Bone marrow (tissue), 2 donors: ENCODE results near the gene COL18A1.

Source experiments
- DNase-seq, 2 donors: peaks; one replicate each; lab custom pipeline; 2025; lab: John Stamatoyannopoulos, UW

The COL18A1 gene

DNA sequence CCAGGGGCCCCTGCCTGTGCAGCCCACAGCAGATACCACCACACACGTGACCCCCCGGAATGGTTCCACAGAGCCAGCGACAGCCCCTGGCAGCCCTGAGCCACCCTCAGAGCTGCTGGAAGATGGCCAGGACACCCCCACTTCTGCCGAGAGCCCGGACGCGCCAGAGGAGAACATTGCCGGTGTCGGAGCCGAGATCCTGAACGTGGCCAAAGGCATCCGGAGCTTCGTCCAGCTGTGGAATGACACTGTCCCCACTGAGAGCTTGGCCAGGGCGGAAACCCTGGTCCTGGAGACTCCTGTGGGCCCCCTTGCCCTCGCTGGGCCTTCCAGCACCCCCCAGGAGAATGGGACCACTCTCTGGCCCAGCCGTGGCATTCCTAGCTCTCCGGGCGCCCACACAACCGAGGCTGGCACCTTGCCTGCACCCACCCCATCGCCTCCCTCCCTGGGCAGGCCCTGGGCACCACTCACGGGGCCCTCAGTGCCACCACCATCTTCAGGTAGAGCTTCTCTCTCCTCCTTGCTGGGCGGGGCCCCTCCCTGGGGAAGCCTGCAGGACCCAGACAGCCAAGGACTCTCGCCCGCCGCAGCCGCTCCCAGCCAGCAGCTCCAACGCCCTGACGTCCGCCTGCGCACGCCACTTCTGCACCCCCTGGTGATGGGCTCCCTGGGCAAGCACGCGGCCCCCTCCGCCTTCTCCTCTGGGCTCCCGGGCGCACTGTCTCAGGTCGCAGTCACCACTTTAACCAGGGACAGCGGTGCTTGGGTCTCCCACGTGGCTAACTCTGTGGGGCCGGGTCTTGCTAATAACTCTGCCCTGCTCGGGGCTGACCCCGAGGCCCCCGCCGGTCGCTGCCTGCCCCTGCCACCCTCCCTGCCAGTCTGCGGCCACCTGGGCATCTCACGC lies 51.0 kb downstream of the COL18A1 start:
- DNase-seq, result no peak

DNA sequence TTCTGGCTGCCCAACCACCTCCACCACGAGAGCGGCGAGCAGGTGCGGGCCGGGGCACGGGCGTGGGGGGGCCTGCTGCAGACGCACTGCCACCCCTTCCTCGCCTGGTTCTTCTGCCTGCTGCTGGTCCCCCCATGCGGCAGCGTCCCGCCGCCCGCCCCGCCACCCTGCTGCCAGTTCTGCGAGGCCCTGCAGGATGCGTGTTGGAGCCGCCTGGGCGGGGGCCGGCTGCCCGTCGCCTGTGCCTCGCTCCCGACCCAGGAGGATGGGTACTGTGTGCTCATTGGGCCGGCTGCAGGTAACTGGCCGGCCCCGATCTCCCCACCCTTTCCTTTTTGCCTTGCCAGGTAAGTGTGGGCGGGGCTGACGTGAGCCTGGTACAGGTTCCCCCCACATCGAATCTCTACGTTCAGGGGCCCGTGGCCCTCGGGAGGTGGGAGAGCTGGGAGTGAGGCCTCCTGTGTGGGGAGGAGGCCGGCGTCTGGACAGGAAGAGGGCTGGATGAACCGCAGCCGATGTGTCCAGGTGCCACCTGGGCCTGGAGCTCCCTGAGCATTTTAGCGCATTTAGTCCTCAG lies 51.7 kb downstream of the COL18A1 start:
- no peak for DNase-seq

DNA sequence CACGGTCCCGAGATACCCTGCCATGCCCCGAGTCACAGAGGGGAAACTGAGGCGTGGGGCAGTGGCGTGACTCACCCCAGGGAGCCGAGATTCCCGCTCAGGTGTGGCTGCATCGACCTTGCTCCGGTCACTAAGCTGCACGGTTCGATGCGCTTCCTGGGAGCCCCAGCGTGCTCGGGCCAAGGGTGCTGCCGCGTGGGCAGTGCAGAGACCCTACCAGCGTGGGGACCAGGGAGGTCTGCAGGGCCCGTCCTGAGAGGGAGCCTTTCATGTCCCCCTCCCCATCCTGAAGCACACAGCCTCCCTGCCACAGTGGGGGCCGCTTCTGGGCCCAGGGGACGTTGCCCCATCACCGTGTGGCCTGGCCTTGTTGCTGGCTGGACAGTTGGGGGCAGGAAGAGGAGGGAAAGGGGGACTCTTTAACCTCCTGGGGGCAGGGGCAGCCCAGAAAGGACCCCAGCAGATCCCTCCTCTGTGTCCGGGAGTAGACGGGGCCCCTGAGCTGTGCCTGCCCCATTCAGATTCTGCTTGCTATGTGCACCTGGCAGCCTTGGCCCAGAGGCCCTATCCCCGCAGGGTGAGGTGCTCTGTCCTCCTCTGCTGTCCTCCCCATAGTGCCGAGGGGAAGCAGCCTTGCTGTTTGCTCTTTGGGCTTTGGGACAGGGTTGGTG lies 52.3 kb downstream of the COL18A1 start:
- no peak for DNase-seq

DNA sequence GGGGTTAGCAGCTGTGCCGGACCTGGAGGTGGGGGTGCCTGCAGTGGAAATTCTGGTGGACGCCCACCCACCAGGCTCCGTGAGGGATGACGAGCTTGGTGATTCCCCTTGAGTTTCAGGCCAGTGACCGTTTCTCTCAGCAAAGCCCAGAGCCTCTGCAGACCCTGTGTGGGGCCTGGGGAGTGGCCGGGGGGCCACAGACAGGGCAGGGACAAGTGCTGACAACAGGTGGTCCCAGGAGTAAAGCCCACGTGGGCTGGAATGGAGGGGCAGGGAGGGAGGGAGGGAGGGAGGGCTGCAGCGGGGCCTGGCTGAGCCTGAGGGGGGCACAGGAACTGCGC lies 52.8 kb downstream of the COL18A1 start:
- DNase-seq, result no peak

DNA sequence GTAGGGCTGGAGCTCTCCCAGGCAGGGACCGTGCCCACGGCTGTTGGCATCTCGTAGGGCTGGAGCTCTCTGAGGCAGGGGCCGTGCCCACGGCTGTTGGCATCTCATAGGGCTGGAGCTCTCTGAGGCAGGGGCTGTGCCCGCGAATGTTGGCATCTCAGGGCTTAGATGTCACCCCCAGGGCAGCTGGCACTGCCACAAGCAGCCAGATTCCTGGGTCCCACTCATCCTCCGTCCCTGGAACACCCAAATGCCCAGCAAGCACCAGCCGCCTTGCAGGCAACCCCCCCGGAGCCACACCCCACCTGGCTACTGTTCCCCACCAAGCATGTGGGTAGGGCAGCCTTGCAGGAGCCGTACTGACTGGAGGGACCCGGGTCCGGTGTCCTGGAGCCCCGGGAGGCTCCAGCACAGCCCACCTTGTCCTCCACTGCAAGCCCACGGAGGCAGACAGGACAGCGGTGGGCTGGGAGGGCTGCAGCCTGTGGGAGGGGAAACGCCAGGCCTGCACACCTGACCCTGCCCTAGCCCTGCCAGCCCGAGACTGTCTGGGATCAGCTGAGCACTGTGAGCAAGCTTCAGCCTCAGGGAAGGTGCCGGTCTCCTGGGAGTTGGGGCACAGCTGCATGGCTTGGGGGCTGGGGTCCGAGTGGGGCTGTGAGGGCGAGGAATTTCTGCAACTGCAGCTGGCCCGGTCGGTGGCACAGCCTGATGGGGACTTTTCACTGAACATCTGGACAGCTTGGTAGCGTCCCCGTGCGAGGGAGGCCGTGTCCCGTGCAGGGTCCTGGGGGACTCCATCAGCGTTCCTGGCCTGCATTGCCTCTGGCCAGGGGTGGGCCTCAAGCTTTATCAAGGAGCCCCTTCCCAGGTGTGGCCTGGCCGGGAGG lies 53.6 kb downstream of the COL18A1 start:
- DNase-seq, result no peak

DNA sequence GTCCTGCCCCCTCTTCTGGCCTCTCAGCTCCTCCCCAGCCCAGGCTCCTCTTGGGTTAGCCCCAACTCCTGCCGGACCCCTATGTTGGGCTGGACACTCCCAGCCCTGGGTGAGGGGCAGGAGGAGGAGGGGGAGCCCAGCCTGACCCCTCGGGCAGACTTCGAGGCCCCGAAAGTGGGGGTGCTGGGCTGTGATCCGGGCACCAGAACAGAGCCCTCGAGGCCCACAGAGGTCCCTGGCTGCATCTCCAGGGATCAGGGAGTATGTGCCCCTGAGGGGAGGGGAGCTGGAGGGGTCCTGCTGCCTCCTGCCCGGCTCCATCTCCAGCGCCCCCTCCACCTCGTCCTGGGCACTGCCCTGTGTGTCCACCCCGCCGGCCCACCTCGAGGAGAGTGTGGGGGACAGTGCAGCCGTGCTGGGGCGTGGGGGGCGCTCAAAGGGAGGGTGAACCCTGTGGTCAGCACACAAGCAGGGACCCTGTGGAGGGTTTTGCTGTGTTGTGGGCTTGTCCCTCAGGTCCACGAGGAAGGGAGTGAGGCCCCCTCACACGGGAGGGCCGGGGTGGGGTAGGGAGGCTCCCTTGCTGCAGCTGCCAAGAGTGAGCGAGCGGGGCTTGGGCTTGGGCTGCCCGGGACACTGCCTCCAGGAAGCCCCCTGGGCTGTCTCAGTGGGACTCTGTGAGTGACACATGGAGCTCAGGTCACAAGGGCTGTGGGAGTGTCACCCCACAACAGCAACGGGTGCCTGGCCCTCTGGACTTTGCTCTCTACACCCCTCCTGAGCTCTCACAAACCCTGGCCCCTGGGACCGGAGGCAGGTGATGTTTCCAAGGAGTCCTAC lies 54.4 kb downstream of the COL18A1 start:
- no peak for DNase-seq

DNA sequence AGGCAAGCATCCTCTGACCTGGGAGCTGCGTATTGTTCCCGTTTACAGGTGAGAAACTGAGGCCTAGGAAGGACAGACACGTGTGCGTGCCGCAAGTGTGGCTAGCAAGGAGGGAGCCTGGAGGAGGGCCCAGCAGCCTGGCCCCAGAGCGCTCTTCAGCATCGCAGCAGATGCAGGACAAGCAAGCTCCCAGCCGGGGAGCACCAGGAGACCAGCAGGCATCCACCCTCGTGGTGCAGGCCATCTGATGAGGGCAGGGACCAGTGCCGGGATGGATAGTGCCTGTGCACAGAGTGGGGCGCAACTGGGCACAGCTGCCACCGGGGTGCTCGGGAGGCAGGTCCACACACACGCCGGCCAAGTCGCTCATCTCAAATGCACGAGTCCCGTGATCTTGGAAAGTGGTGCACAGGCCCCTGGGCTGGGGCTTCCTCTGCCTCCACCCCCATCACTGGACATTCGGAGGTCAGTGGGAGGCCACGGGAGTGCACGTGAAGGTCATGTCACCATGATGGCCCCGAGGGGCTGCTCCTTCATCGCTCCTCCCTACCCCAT lies 55.1 kb downstream of the COL18A1 start:
- DNase-seq, result no peak

DNA sequence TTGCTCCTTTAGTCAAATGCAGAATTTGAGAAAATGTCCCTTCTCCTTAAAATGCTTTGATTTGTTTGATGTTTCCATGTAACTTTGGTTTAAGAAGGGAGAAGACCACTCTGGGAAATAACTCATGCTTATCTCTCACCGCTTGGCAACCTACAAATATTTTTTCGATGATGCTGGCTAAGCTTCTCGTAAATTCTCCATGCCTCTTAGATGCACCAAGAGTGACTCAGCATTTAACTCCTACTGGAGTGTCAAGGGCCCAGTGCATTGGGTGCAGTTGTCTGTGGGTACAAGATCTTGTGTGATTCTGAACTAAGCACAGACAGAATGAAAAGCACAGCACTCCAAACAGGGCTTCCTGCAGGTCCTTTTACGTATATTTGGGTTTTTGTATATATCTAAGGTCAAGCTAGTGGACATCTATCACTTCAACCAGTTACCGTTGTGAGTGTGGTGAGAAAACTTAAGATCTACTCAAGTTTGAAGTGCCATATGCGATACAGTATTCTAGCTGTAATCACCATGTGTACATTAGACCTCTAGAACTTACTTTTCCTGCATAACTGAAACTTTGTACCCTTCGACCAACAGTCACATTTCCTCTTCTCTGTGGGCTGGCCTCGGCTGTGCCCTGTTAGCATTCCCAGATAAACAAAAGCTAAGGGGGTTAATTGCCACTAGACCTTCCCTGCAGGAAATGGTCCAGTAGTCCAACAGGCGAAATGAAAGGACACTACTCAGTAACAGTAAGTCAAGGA lies 55.8 kb downstream of the COL18A1 start:
- no peak for DNase-seq

DNA sequence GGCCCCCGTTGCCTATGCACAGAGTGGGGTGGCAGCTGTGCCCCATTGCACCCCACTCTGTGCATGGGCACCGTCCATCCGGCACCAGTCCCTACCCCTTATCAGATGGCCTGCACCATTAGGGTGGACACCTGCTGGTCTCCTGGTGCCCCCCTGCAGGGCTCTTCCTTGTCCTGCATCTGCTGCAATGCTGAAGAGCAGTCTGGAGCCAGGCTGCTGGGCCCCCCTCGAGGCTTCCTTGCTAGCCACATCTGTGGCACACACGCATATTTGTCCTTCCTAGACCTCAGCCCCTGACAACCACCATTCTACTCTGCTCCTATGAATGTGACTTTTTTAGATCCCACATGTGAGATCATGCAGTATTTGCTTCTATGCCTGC lies 56.4 kb downstream of the COL18A1 start:
- DNase-seq, result no peak

DNA sequence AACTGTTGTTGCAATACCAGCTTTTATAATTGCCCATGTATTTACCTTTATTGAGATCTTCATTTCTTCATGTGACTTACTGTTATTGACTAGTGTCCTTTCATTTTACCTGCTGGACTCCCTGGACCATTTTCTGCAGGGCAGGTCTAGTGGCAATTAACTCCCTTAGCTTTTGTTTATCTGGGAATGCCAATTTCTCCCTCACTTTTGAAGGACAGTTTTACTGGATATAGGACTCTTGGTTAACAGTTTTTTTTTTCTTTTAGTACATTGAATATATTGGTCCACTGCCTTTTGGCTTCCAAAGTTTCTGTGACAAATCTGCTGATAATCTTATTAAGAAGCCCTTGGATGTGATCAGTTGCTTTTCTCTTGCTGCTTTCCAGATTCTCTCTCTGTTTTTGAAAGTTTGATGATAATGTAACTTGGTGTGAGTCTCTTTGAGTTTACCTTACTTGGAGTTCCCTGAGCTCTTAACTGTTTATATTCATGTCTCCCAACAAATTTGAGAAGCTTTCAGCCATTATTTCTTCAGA lies 56.9 kb downstream of the COL18A1 start:
- no peak for DNase-seq

DNA sequence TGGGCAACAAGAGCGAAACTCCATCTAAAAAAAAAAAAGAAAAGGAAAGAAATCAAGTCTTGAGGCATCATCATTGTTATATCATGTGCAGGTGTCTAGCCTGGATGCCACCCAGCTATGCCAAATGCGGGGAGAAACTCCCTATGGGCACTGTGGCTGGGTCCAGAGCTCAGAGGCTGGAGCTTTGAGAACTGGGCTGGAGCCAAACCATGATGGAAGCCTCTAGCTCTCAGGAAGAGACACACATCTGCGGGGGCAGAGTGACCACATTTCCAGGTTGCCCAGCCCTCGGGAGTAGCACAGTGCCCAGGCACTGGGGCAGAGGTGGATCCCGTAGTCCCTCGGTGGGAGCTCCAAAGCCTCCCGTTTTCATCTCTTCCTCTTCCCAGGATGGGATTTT lies 58.9 kb downstream of the COL18A1 start:
- no peak for DNase-seq

DNA sequence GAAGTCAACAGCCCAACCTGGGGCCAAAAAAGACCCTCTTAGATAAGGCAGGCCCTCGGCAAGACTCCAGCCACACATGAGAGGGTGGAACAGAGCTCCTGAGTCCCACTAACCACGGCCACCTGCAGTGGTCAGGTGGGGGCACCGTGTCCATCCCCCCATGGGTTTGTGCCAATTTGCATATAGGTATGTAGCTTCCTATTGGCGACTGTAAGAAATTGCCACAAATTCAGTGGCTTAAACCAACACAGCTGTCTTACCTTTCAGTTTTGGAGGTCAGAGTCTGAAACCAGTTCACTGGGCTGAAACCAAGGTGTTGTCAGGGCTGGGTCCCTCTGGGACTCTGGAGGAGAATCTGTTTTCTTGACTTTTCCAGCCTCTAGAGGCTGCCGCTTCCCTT lies 59.3 kb downstream of the COL18A1 start:
- DNase-seq, result no peak

DNA sequence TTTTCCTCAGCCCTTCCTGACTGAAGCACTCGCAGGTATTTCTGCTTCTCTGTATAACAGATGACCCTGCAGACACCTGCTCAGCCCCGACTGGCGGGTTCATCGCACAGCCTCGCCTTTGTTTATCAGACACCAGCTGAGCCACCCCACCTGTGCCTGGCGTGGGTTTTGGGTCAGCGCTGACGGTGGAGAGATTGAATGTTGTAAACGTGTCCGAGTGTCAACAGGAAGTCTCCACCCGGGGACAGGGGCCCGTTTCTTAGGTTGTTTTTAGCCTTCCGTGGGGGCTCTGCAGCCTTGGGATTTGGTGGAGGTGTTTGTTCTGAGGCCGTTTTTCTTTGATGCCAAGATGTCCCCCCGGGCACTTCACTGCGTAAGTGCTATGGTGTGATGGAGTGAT lies 60.1 kb downstream of the COL18A1 start:
- DNase-seq, result no peak

DNA sequence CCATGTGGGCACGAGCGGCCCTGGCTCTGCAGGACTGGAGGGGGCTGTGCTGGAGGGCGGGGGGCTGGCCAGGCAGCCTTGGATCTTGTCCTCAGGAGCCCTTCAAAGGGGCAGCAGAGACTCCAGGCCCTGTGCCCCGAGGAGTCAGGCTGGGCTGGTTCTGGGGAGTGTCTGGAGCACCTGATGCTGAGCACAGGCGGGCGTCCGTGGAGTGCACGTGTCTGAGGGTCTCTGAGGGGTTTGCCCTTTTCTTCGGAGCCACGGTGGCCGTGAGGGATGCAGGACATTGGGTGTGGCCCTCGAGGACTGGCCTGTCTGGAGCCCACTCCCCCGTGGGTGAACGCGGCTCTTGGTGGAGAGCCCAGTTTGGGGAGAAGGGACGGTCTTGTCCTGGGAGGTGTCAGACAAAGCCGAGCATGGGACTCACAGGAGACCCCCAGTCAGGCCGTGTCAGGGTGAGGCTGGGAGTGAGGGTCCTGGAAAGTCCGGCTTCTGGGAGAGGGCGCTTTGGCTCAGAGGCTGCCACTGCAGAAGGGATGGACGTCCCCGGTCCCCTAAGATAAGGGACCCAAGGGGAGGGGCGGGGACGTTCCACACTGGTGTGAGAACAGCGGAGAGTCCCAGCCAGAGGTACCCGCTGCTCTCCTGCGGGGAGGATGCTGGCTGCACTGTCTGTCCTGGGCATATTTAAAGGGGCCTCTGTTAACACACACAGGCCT lies 60.8 kb downstream of the COL18A1 start:
- no peak for DNase-seq

DNA sequence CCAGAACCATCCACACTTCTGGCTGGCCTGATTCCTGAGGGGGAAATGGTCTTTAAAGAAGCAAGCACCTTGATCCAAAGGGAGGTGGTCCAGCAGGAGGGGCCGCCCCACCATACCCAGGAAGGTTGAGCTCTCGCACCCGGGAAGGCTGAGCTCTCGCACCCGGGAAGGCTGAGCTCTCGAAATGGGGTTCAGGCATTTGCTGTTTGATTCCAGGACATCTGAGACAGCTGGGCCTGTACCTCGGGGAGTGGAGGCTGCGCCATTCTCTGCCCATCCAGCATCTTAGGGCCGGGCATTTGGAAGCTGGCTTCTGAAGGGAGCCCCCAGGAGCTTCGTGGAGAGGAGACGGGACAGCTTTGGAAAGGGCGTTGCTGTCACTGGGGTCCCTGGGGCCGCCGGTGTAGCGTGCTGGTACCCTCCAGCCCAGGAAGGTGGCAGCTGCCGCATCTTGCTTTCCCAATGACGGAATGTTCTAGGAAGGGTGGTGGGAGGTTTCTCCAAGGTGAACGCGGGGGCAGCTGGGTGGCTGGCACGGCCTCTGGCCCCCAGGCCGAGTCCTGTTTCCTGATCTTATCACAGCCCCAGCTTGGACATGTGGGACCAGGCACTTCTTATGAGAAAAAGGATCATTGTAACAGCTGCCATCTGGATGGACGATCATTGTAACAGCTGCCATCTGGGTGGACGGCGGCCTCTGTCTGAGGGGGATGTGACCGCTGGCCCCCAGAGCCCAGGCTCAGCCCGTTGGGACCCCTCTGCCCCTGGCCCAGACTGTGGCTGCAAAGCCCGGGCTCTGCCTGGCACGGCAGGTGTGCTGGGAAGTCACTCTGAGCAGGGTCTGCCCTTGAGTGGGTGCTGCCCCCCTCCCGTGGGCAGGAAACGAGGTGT lies 61.6 kb downstream of the COL18A1 start:
- no peak for DNase-seq

DNA sequence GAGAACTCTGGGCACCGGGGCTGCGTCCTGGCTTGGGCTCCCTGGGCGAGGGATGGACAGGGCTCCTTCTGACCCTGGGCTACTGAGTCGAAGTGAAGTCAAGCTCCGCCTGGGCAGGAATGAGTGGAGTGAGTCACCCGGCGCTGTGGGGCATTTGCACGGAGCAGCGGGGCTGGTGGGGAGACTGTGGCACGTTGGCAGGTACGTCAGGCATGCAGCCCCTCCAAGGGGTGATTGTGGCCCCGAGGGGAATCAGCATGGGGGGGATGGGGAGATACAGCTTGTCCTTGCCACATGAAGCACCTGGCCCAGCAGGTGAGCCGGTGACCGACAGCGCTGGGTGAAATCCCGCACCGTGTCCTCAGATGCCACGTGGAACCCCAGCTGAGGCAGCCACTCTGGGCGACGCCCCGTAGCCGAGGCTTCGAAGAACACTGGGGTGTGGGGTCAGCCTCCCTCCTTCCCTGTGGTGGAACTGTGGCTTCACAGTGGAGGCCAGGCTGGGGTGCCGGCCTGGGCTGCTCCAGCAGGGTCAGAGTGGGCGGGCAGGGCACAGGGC lies 62.3 kb downstream of the COL18A1 start:
- no peak for DNase-seq

DNA sequence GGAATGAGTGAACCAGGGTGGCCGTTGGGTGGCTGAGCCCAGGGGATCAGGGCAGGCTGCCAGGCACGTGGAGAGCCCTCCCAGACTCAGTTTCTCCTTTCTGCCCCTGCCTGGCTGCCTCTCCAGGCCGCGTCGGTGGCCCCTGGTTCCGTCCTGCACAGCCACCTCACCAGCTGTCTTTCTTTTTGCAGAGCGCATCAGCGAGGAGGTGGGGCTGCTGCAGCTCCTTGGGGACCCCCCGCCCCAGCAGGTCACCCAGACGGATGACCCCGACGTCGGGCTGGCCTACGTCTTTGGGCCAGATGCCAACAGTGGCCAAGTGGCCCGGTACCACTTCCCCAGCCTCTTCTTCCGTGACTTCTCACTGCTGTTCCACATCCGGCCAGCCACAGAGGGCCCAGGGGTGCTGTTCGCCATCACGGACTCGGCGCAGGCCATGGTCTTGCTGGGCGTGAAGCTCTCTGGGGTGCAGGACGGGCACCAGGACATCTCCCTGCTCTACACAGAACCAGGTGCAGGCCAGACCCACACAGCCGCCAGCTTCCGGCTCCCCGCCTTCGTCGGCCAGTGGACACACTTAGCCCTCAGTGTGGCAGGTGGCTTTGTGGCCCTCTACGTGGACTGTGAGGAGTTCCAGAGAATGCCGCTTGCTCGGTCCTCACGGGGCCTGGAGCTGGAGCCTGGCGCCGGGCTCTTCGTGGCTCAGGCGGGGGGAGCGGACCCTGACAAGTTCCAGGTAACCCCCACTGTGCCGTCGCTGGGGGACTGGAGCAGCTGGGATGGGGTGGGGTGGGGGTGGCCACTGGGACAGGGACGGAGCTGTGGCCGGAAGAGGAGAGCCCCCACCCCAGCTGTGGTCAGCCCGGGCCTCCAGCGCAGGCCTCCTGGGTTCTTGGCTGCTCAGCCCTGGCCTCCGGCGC lies 63.3 kb downstream of the COL18A1 start:
- DNase-seq, result no peak
